HG03575 (cell line): ENCODE measurements around the gene CNTN4.

Source experiments
- ATAC-seq: cut with Tn5 transposase; IDR thresholded peaks from one replicate; pipeline ENCODE4 v1.9.1; 2021; ENCODE audit not compliant: unreplicated experiment, insufficient number of reproducible peaks, low FRiP score; ENCODE audit errors: extremely low read depth

The CNTN4 gene

DNA sequence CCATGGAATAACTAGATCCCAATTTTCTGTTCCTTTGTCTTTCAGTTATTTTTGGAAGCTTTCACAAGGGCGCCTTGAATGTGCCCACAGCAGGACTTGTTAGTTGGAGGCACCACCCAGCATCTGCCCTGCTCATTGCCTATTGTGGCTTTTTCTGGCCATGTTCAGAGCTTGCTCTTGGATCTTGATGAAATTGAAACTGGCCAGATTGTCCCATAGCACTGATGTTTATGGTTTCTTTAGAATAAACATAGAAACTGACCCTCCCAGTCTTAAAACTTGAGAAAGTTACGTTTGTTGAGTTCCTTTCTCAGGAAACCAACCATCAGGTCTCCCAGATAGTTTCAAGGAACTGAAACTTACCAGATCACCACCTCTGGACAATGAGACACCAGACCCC, 536.8 kb downstream of the CNTN4 start:
- ATAC-seq, result no peak

DNA sequence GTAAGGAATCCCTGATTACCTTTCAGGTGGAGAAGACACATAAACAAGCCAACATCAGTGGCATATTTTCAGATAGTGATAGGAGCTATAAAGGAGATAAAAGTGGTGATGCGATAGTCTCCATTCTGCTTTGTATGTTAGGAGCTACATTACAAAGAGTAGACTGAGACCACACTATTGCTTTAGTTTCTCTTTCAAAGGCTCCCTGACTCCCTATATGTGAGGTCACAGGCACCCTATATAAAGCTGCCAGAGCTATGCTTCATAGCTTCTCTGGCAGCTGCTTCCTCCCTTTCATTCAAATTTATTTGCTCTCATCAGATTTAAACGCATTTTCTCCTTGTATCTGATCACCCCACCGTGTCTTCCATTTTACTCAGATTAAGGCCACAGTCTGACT, 544.9 kb downstream of the CNTN4 start:
- no peak for ATAC-seq

DNA sequence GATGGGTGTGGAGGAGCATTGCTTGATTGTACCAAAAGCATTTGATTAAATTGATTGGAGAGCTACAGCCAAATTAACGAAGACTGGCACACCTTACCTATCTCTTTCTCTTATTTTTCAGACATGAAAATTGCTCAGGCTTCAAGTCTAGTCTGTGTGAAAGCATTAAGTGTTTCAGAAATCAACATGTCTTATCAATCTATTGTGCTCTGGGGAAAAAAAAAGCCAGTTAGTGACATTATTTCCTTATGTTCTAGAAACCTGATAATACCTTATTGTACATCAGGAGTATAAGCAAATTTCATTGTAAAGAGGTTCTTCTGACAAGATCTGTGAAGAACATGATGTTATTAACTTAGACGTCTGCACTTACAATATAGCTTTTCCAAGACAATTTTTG, 546.3 kb downstream of the CNTN4 start:
- no peak for ATAC-seq

DNA sequence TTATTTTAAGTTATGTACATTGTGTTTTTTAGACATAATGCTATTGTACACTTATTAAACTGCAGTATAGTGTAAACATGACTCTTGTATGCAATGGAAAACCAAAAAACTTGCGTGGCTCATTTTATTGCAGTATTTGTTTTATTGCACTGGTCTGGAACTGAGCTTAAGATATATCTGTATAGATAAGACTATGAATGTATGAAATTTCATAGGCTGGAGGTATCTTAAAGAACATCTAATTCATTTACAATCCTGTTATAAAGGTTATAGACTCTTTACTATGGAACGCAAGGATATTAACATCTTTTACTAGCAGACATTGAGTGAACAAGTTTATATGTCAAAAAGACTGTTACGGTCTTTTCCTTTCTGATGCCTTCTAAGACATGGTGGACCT, 552.1 kb downstream of the CNTN4 start:
- ATAC-seq, result no peak

DNA sequence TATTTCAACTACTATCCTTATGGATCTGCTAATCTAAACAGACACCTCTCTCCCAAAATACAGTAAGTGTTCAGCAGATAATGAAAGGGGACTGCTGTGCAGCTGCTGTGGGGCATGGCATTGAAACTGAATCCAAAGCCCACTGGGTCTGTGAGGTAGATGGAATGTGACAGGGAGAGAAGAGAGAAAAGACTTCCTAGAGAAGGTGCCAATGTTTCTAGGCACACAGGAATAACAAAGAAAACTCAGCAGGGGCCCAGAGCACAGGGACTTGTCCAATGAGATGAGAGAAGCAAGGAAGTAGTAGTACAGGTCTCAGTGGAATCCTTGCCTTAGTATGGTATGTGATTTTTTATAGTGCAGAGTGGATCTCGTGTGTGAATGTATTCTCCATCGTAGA, 553.7 kb downstream of the CNTN4 start:
- no peak for ATAC-seq

DNA sequence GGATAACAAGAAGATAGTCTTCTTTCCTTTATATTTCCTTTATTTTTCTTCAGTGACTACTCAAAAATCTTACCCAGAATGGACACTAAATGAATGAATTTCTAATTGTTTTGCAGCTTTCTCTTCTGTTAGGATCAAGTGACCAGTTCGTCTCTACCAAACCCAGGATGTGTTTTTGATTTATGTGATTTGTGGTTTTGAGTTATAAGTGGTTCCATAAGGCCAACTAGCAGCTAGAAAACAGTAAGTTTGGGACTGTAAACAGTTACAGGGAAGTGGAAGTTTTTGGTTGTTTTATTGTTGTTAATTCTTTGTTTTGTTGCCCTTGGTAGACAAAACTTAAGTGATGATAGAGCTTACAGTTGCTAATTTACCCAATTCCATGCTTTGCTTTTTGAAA, 555.0 kb downstream of the CNTN4 start:
- ATAC-seq, result no peak

DNA sequence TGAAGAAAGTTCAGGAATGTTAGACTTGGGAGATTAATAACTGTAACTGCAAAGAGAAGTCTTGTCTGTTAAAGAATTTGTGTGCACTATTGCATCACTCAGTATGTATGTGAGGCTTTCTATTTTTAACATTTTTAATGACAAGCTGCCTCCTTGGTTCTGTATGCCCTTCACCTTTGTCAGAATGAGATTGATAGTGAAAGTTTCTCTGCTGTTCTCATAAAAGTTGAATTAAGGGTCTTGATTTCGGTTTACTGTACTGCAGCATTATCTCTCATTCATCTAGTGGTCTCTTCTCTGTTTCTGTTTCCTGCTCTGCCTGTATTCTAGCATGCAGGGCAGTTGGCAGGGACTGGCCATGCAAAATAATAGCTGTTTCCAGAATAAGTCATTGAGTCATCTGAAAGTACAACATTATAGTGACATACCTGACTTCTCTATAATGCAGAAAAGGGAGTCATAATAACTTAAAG, 556.6 kb downstream of the CNTN4 start:
- no peak for ATAC-seq

DNA sequence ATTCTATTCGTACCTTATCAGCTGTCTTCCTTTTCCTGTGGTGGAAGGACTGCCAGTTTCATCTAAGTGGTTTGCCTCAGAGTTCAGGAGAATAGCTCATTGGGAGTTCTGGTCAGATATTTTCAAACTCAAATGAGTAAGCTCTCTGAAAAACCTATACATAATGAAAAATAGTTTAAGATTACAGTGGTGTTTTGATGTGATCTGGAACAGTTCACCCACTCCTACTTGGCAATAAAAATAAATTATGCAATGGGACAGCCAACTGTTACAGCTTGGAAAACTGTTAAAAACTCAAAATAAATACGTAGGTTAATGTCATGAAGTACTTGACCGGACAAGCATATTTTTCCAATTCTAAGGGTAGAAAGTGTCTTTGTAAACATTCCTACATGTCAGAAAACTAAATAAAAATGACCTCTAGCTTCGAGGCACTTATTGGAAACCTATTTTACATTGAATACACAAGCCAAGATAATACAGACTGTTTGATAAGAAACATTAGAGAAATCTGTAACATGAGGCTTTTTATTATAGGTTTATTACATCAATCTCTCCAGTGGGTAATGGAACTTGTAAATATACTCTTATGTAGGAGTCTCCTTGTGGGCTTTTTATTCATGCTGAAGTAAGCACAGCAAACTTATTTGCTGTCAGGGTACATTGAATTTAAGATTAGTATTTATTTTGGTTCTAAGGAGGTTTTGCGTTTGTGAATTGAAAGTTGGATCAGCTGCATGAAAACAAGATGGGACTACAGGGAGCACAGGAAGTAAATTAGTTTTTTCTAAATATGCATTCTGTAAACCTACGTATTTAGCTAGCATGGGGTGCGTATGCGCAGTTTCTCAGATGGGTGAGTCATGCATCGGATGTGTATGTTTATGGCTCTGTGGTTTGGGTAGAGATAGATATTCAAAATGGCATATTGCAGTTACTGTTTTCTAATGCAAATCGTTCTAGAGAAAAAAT, 558.4 kb downstream of the CNTN4 start:
- no peak for ATAC-seq

DNA sequence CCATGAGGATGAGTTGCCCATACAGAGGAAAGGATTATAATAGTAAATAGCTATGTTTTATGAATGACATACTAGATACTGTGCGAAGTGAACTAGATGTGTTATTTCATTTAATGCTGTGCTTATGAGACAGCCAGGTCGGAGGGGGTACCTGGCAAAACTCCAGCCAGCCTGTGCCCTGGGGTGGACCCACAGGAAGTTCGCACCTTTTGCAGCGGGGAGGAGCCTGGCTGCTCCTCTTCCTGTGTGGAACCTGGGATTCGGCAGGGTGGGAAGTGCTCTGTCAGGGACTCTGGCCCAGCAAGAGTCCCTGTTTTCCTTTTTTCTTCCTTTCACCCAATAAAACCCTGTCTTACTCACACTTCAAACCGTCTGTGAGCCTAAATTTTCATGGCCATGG, 559.3 kb downstream of the CNTN4 start:
- ATAC-seq, result no peak

DNA sequence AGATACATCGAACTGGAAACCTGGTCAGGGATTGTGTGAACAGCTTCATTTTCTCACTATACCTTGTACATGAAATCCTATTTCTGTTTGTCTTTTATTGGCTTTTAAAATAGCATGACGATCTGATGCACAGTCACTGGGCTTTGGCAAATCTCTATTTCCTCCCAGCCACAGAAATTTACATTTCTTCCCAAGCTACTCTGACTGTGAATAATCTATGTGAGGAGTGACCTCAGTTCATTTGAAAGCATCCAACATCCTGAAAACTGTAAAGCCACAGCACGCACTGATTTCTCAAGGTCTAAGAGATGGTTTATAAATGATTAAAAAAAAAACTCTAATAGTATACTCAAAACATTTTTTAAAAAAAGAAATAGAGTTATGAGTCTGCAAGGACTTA, 561.2 kb downstream of the CNTN4 start:
- ATAC-seq, result no peak

DNA sequence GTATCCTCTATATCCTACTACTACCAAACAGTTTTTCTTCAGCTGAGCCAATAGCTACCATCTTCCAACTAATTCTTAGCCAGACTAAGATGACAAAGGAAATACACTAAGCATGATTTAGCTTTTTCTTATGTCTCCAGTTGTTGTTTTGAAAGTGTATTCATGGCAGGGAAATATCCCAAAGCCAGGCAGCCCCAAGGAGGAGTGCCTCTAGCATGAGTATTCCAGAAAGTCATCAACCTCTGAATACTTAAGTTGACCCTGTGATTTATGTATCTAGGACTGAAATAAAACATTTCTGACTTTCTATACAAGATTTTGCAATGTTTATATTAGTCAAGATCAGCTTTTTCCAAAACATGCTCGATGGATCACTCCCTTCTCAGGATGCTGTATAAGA, 562.4 kb downstream of the CNTN4 start:
- ATAC-seq, result no peak

DNA sequence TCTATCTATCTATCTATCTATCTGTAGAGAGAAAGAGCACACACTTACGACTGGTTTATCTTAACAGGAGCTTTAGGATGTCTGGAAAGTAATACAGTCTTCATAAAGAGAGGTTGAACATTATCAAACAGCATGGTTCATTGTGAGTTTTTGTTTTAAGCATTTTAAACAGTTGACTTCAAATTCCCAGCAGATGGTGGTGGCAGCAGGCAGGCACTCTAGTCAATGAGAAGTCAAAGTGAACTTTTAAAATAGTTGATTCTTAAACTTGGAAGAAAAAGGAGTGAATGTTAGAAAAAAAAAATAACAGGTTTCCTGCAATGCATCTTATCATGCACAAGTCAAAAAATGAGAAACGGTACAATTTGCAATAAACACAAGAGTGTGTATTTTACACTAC, 578.8 kb downstream of the CNTN4 start:
- no peak for ATAC-seq

DNA sequence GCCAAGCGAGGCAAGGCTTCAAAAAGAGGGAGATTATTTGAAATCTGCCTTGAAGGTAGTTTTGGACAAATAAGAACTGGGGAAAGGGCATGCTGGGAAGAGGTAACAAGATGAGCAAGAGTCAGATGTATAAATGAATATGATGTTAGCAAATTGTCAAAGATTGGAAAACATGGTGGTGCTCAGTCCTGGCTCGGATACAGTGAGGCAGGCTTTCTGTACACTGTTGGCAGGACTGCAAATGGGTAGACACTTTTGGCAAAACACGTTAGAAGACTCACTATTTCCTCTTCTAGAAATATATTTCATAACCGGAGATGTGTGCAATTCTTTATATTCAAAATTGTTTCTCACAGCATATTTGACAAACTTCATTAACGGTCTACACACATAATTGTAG, 581.6 kb downstream of the CNTN4 start:
- no peak for ATAC-seq

DNA sequence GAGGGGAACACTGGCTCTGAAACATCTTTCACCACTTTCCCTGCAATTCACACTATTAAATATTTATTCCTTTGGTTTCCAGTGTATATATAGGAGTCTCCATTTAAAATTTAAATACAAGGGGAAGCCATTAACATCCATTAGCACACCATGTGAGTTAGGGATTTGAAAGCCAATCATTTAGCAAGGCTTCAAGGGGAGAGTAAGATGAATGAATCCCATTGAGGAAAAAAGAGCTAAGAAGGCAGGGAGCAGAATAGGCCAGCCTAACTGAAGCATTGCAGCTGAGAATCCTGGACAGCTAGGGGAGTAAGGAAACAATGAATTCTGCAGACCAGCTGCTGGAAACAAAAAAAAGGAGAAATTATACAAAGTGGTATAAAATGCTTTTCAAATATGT, 585.4 kb downstream of the CNTN4 start:
- no peak for ATAC-seq

DNA sequence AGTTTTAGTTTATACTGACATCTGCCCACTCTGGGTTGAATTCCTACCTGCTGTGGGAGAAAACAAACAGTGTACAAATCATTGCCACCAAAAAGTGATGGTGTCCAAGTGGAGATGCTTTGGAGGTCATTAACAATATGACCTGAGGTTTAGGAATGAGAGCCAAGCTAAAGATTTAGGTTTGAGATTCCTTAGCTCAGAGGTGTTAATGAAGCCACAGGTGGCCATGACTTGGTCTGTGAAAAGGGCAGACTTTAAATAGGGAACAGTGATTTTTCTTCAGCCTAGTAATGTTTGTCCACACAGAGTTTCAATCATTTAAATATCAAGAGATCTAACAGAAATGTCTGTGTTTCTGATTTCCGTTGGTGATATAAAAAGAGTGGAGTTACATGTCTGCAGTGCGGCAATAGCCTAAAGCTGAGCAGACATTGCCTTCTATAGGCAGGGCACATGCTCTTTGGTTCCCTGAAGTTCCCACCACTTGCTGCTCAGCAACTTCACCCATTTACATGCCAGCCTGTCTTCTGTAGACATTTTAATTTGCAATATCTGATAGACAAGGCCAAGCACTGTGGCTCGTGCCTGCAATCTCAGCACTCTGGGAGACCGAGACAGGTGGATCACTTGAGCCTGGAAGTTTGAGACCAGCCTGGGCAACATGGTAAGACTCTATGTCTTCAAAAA, 588.3 kb downstream of the CNTN4 start:
- ATAC-seq, result no peak

DNA sequence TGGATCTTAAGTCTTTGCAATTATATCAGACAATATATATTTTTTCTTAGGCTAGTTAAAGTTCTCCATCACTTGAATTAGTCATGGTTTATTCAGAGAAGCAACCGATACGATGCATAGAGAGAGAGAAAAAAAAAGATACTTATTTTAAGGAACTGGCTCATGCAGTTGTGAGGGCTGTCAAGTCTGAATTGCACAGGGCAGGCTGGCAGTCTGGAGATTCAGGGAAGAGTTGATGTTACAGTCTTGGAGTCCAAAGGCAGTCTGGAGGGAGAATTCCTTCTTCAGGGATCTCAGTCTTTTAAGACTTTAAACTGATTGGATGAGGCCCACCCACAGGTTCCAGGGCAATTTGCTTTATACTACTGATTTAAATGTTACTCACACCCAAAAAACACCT, 598.9 kb downstream of the CNTN4 start:
- ATAC-seq, result no peak

DNA sequence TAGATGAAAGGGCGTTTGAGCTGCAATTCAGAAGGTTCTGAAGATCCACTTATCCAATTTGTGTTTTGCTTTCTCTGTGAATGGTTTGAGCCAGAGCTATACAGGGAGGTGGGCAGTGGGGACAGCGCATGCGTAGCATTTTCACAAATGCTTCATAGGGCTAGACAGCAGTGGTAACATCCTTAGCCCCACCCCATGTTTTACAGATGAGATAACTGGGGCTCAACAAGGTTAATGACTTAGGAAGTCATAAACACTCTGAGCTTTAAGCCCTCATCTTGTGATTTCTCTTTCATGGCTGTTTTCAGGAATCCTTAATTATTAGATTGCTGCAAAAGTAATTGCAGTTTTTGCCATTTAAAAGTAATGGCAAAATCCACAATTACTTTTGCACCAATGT, 602.8 kb downstream of the CNTN4 start:
- ATAC-seq, result no peak

DNA sequence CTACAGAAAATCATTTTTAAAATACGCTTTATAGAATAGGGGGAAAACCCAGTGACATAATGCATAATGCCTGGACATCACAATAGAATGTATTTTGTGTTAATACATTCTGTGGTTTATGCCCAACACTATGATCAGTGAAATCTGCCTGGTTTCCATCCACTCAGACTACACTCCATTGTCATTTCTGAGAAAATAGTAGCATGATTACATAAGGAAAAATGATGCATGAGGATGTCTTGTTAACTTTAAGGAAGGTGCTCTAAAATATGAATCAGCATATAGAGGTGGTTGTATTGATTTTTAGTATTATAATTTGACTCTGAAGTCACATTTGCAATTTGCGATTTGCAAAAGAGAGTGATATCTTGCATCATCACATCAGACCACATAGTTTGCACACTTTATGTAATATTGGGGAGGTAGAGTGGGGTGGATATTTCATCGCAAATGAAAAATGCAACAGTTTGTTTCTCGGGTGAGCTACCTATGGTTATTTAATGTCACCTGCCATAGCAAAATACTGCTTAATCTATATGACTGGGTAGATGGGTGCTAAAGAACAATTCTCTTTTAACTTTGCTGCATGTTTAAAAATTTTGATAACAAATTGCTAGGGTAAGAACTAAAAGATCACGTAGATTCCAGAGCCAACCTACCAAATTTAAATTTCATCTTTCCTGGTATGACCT, 607.6 kb downstream of the CNTN4 start:
- ATAC-seq, result no peak

DNA sequence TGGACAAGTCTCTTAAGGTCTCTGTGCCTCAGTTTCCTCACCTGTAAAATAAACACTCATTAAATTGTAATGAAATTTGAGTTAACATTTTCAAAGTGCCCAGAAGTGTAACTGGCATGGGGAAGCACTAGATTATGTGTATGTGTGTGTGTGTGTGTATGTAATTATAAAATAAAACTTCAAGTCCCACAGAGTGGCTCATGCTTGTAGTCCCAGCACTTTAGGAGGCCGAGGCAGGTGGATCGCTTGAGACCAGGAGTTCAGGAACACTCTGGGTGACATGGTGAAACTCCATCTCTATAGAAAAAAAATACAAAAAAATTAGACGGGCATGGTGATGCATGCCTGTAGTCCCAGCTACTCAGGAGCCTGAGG, 608.2 kb downstream of the CNTN4 start:
- ATAC-seq, result no peak

DNA sequence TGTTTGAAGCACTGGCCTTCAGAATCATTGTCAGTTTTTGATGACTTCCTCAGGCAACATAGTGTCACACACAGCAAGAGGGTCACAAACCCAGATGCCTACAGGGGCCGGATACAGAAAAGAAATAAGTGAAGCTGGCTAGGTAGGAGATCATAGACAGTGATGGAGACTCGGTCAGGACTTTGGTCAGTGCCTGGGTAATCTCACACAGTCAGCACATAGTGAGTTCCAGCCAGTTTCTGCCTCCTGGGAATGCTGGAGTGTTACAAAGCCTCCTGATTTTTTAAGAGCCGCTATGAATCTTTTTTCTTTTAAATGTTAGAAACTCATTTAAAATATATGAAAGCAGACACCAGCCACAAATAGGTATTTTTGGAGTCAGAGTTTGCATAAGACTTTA, 612.4 kb downstream of the CNTN4 start:
- no peak for ATAC-seq
